SJSA1 (cell line): Measurements from ENCODE around the gene TGFA. TPM values are rescaled to one million over a fixed set of nuclear protein-coding genes. Genes with fewer than 3 reads are reported as not detected.

Experiments
- DNase-seq, 2 experiments: peaks; one replicate each; pipeline ENCODE4 v3.0.0-alpha.2; 2015 to 2020; ENCODE audit warnings: low spot score in 2 of 2, low read depth in 1 of 2
- H3K27ac ChIP-seq: fragments of 250-450 bp; sonication (Bioruptor Pico); 2 replicates; pipeline ENCODE4 v1.5.1; 2020; ENCODE audit warnings: mild to moderate bottlenecking, moderate library complexity
- H3K27me3 ChIP-seq: fragments of 250-450 bp; sonication (Bioruptor Pico); replicated peaks from 2 replicates; pipeline ENCODE4 v1.5.1; 2020; ENCODE audit warnings: mild to moderate bottlenecking, moderate library complexity
- H3K36me3 ChIP-seq: fragments of 250-450 bp; sonication (Bioruptor Pico); 2 replicates; pipeline ENCODE4 v1.5.1; 2020; ENCODE audit warnings: mild to moderate bottlenecking
- H3K4me1 ChIP-seq: fragments of 250-450 bp; sonication (Bioruptor Pico); replicated peaks from 2 replicates; pipeline ENCODE4 v1.6.1; 2021; ENCODE audit warnings: mild to moderate bottlenecking
- H3K4me3 ChIP-seq: fragments of 250-450 bp; sonication (Bioruptor Pico); 2 replicates; pipeline ENCODE4 v1.5.1; 2020; ENCODE audit warnings: mild to moderate bottlenecking
- H3K9me3 ChIP-seq: fragments of 250-450 bp; sonication (Bioruptor Pico); replicated peaks from 2 replicates; pipeline ENCODE4 v1.5.1; 2020; ENCODE audit warnings: mild to moderate bottlenecking
- total RNA-seq: library from RNA; depleted of rRNA; stranded (reverse); fragments of >200 nt; shearing (Covaris generic); gene quantifications from 2 replicates; pipeline ENCODE4 v1.2.3, GENCODE V29; 2014

TGFA gene
- total RNA-seq, 1 experiment from 2014 or later = 0.42 TPM

GRCh38 chr2:70546376-70546775 is 7.2 kb downstream of the TGFA start:
- Histone ChIP-seq H3K4me3 (no peak overlapping the region), H3K9me3 (no peaks in the 10 kb centered on the region), H3K4me1 (no peaks in the 10 kb centered on the region), H3K27ac (no peak overlapping the region), H3K27me3 (peaks cover 29% of the 10 kb centered on the region), H3K36me3 (no peaks in the 10 kb centered on the region)
- DNase-seq = no peak

- no peak overlapping the region for H3K4me3 ChIP-seq
- H3K27ac ChIP-seq = no peak overlapping the region
- peaks cover 15% of the 10 kb centered on the region for H3K27me3 ChIP-seq
- no peaks in the 10 kb centered on the region for H3K9me3 ChIP-seq
- no peaks in the 10 kb centered on the region for H3K36me3 ChIP-seq
- no peaks in the 10 kb centered on the region for H3K4me1 ChIP-seq
- DNase-seq = no peak
These were observed 12.1 kb downstream of the TGFA start for GRCh38 chr2:70541481-70542020.

- no peak for DNase-seq
These were observed 15.8 kb downstream of the TGFA start for GRCh38 chr2:70537840-70538239.

GRCh38 chr2:70536517-70537055 is 17.0 kb downstream of the TGFA start:
- Histone ChIP-seq H3K27me3 (no peaks in the 10 kb centered on the region; the same call in 1 of the 2 replicates), H3K4me1 (no peaks in the 10 kb centered on the region), H3K9me3 (no peaks in the 10 kb centered on the region), H3K27ac (no peak overlapping the region), H3K4me3 (no peak overlapping the region), H3K36me3 (no peaks in the 10 kb centered on the region)
- no peak for DNase-seq

More at GRCh38 chr2:70537840-70538239, 15.8 kb downstream of the TGFA start:
- Histone ChIP-seq H3K4me3 (no peak overlapping the region), H3K27ac (no peak overlapping the region), H3K36me3 (no peaks in the 10 kb centered on the region), H3K9me3 (no peaks in the 10 kb centered on the region), H3K4me1 (no peaks in the 10 kb centered on the region), H3K27me3 (peaks cover 5% of the 10 kb centered on the region; the same call in 1 of the 2 replicates)

GRCh38 chr2:70535573-70535972 is 18.1 kb downstream of the TGFA start:
- Histone ChIP-seq H3K27me3 (no peaks in the 10 kb centered on the region), H3K9me3 (no peaks in the 10 kb centered on the region), H3K27ac (no peak overlapping the region), H3K4me1 (no peaks in the 10 kb centered on the region), H3K36me3 (no peaks in the 10 kb centered on the region), H3K4me3 (no peak overlapping the region)
- DNase-seq = no peak

GRCh38 chr2:70534183-70534836 is 19.3 kb downstream of the TGFA start:
- H3K4me1 ChIP-seq = no peaks in the 10 kb centered on the region
- no peaks in the 10 kb centered on the region for H3K27me3 ChIP-seq
- no peak overlapping the region for H3K4me3 ChIP-seq
- DNase-seq = no peak
- H3K27ac ChIP-seq = no peak overlapping the region
- H3K9me3 ChIP-seq = no peaks in the 10 kb centered on the region
- H3K36me3 ChIP-seq = no peaks in the 10 kb centered on the region

GRCh38 chr2:70532244-70532935 is 21.2 kb downstream of the TGFA start:
- Histone ChIP-seq H3K36me3 (no peaks in the 10 kb centered on the region), H3K4me1 (no peaks in the 10 kb centered on the region), H3K9me3 (no peaks in the 10 kb centered on the region), H3K4me3 (no peak overlapping the region), H3K27me3 (no peaks in the 10 kb centered on the region), H3K27ac (no peak overlapping the region)
- no peak for DNase-seq

GRCh38 chr2:70531419-70532086 is 22.1 kb downstream of the TGFA start:
- H3K36me3 ChIP-seq = no peaks in the 10 kb centered on the region
- H3K27me3 ChIP-seq = 0 out of 2 replicates have a peak, but pooled peaks cover 2% of the 10 kb centered on the region
- H3K27ac ChIP-seq = no peak overlapping the region
- no peak overlapping the region for H3K4me3 ChIP-seq
- DNase-seq = no peak
- no peaks in the 10 kb centered on the region for H3K9me3 ChIP-seq
- H3K4me1 ChIP-seq = no peaks in the 10 kb centered on the region

- DNase-seq = no peak
- no peak overlapping the region for H3K4me3 ChIP-seq
- 0 out of 2 replicates have a peak, but pooled peaks cover 2% of the 10 kb centered on the region for H3K27me3 ChIP-seq
- H3K4me1 ChIP-seq = peaks cover 7% of the 10 kb centered on the region
- H3K9me3 ChIP-seq = no peaks in the 10 kb centered on the region
- H3K27ac ChIP-seq = no peak overlapping the region
- no peaks in the 10 kb centered on the region for H3K36me3 ChIP-seq
These were observed 24.0 kb downstream of the TGFA start for GRCh38 chr2:70529610-70530009.

GRCh38 chr2:70528929-70529328 is 24.7 kb downstream of the TGFA start:
- no peak for DNase-seq
- Histone ChIP-seq H3K4me3 (no peak overlapping the region), H3K36me3 (no peaks in the 10 kb centered on the region), H3K9me3 (no peaks in the 10 kb centered on the region), H3K4me1 (peaks cover 14% of the 10 kb centered on the region), H3K27me3 (0 out of 2 replicates have a peak, but pooled peaks cover 2% of the 10 kb centered on the region), H3K27ac (no peak overlapping the region)

GRCh38 chr2:70528276-70528675 is 25.4 kb downstream of the TGFA start:
- DNase-seq = no peak
- Histone ChIP-seq H3K27ac (no peak overlapping the region), H3K4me1 (peaks cover 19% of the 10 kb centered on the region), H3K9me3 (no peaks in the 10 kb centered on the region), H3K4me3 (no peak overlapping the region), H3K36me3 (no peaks in the 10 kb centered on the region), H3K27me3 (0 out of 2 replicates have a peak, but pooled peaks cover 2% of the 10 kb centered on the region)

GRCh38 chr2:70527447-70528080 is 26.1 kb downstream of the TGFA start:
- no peaks in the 10 kb centered on the region for H3K9me3 ChIP-seq
- H3K4me3 ChIP-seq = no peak overlapping the region
- no peaks in the 10 kb centered on the region for H3K36me3 ChIP-seq
- no peak for DNase-seq
- peaks cover 19% of the 10 kb centered on the region for H3K4me1 ChIP-seq
- H3K27ac ChIP-seq = no peak overlapping the region
- 0 out of 2 replicates have a peak, but pooled peaks cover 2% of the 10 kb centered on the region for H3K27me3 ChIP-seq

- DNase-seq = no peak
- Histone ChIP-seq H3K9me3 (no peaks in the 10 kb centered on the region), H3K4me3 (no peak overlapping the region), H3K36me3 (no peaks in the 10 kb centered on the region), H3K27me3 (0 out of 2 replicates have a peak, but pooled peaks cover 2% of the 10 kb centered on the region), H3K27ac (no peak overlapping the region), H3K4me1 (peaks cover 19% of the 10 kb centered on the region)
These were observed 27.5 kb downstream of the TGFA start for GRCh38 chr2:70526126-70526525.
